ENCODE results near the gene METTL2A.
"Not testable (repeated sequence)": the region's sequence is repeated elsewhere in the genome, so short reads cannot be mapped to it uniquely, and the experiment has no call there.

Gene METTL2A

GRCh38 chr17:62445791-62446190 is 22.1 kb downstream of the METTL2A start:
- not testable (repeated sequence) for H2AFZ ChIP-seq (ENCODE audit: insufficient read depth, low read length, poor library complexity); H2BK120ac ChIP-seq (ENCODE audit: insufficient read depth, low read length, poor library complexity); H2BK12ac ChIP-seq (ENCODE audit: low read length); H3K9me3 ChIP-seq (ENCODE audit: insufficient read depth, low read depth, low read length); H3K9ac ChIP-seq (ENCODE audit: low read length); H3K4me1 ChIP-seq (ENCODE audit: control insufficient read depth in 1 of 2, insufficient read depth in 2 of 2, low read length in 2 of 2); H3K79me2 ChIP-seq (ENCODE audit: control insufficient read depth, insufficient read depth, low read length, poor library complexity); H3K27me3 ChIP-seq (ENCODE audit: insufficient read depth, low read length); H2BK5ac ChIP-seq (ENCODE audit: low read depth, low read length, poor library complexity); H3K18ac ChIP-seq (ENCODE audit: low read length); H3K4me2 ChIP-seq (ENCODE audit: low read length); H4K8ac ChIP-seq (ENCODE audit: low read depth, low read length); H3K23ac ChIP-seq (ENCODE audit: low read length); H4K12ac ChIP-seq (ENCODE audit: low read depth, low read length); H3K79me1 ChIP-seq (ENCODE audit: low read length); DNase-seq; H3K4me3 ChIP-seq (ENCODE audit: low read depth, low read length); H3K14ac ChIP-seq (ENCODE audit: low read length); H2AK5ac ChIP-seq (ENCODE audit: low read length); H3K4ac ChIP-seq (ENCODE audit: low read depth, low read length); H4K91ac ChIP-seq (ENCODE audit: low read depth, low read length); H3K27ac ChIP-seq (ENCODE audit: low read depth, low read length)
- peaks cover 17 to 23% of the 10 kb centered on the region in 2 experiments for H3K36me3 ChIP-seq (ENCODE audit: control insufficient read depth in 1 of 2, insufficient read depth in 2 of 2, low read length in 2 of 2)
- WGBS (ENCODE audit: extremely low coverage, insufficient coverage, insufficient read length), result no CpG with 5 or more reads among the region's 4 CpGs

GRCh38 chr17:62452195-62452594 is 28.5 kb downstream of the METTL2A start:
- H3K4me3 ChIP-seq (ENCODE audit: low read depth, low read length); H3K4ac ChIP-seq (ENCODE audit: low read depth, low read length); H4K12ac ChIP-seq (ENCODE audit: low read depth, low read length); H2AK5ac ChIP-seq (ENCODE audit: low read length); H3K14ac ChIP-seq (ENCODE audit: low read length); DNase-seq; H3K36me3 ChIP-seq (ENCODE audit: control insufficient read depth in 1 of 2, insufficient read depth in 2 of 2, low read length in 2 of 2); H3K9ac ChIP-seq (ENCODE audit: low read length); H3K79me2 ChIP-seq (ENCODE audit: control insufficient read depth, insufficient read depth, low read length, poor library complexity); H2BK12ac ChIP-seq (ENCODE audit: low read length); H4K91ac ChIP-seq (ENCODE audit: low read depth, low read length); H3K4me2 ChIP-seq (ENCODE audit: low read length); H3K23ac ChIP-seq (ENCODE audit: low read length); H3K9me3 ChIP-seq (ENCODE audit: insufficient read depth, low read depth, low read length); H3K79me1 ChIP-seq (ENCODE audit: low read length); H3K27me3 ChIP-seq (ENCODE audit: insufficient read depth, low read length); H2BK120ac ChIP-seq (ENCODE audit: insufficient read depth, low read length, poor library complexity); H3K27ac ChIP-seq (ENCODE audit: low read depth, low read length); H3K18ac ChIP-seq (ENCODE audit: low read length); H3K4me1 ChIP-seq (ENCODE audit: control insufficient read depth in 1 of 2, insufficient read depth in 2 of 2, low read length in 2 of 2); H4K8ac ChIP-seq (ENCODE audit: low read depth, low read length); H2BK5ac ChIP-seq (ENCODE audit: low read depth, low read length, poor library complexity); H2AFZ ChIP-seq (ENCODE audit: insufficient read depth, low read length, poor library complexity): not testable (repeated sequence)
- no CpG with 5 or more reads among the region's 4 CpGs for WGBS (ENCODE audit: extremely low coverage, insufficient coverage, insufficient read length)

GRCh38 chr17:62453041-62453440 is 29.3 kb downstream of the METTL2A start:
- H3K23ac ChIP-seq (ENCODE audit: low read length); H3K4ac ChIP-seq (ENCODE audit: low read depth, low read length); H3K79me2 ChIP-seq (ENCODE audit: control insufficient read depth, insufficient read depth, low read length, poor library complexity); H3K36me3 ChIP-seq (ENCODE audit: control insufficient read depth in 1 of 2, insufficient read depth in 2 of 2, low read length in 2 of 2); H3K18ac ChIP-seq (ENCODE audit: low read length); H2AK5ac ChIP-seq (ENCODE audit: low read length); H3K9ac ChIP-seq (ENCODE audit: low read length); H4K12ac ChIP-seq (ENCODE audit: low read depth, low read length); H4K91ac ChIP-seq (ENCODE audit: low read depth, low read length); H2BK12ac ChIP-seq (ENCODE audit: low read length); H2BK120ac ChIP-seq (ENCODE audit: insufficient read depth, low read length, poor library complexity); H3K14ac ChIP-seq (ENCODE audit: low read length); H3K27ac ChIP-seq (ENCODE audit: low read depth, low read length); H2BK5ac ChIP-seq (ENCODE audit: low read depth, low read length, poor library complexity); H3K4me2 ChIP-seq (ENCODE audit: low read length); H4K8ac ChIP-seq (ENCODE audit: low read depth, low read length); DNase-seq; H3K9me3 ChIP-seq (ENCODE audit: insufficient read depth, low read depth, low read length); H3K79me1 ChIP-seq (ENCODE audit: low read length); H3K27me3 ChIP-seq (ENCODE audit: insufficient read depth, low read length); H3K4me1 ChIP-seq (ENCODE audit: control insufficient read depth in 1 of 2, insufficient read depth in 2 of 2, low read length in 2 of 2); H3K4me3 ChIP-seq (ENCODE audit: low read depth, low read length); H2AFZ ChIP-seq (ENCODE audit: insufficient read depth, low read length, poor library complexity): not testable (repeated sequence)
- WGBS (ENCODE audit: extremely low coverage, insufficient coverage, insufficient read length), result no CpG with 5 or more reads among the region's 5 CpGs

- H3K27ac ChIP-seq (ENCODE audit: low read depth, low read length); H3K36me3 ChIP-seq (ENCODE audit: control insufficient read depth in 1 of 2, insufficient read depth in 2 of 2, low read length in 2 of 2); H4K91ac ChIP-seq (ENCODE audit: low read depth, low read length); H3K9ac ChIP-seq (ENCODE audit: low read length); H3K14ac ChIP-seq (ENCODE audit: low read length); H2BK12ac ChIP-seq (ENCODE audit: low read length); H4K8ac ChIP-seq (ENCODE audit: low read depth, low read length); DNase-seq; H4K12ac ChIP-seq (ENCODE audit: low read depth, low read length); H3K9me3 ChIP-seq (ENCODE audit: insufficient read depth, low read depth, low read length); H3K4me2 ChIP-seq (ENCODE audit: low read length); H3K4me3 ChIP-seq (ENCODE audit: low read depth, low read length); H2BK5ac ChIP-seq (ENCODE audit: low read depth, low read length, poor library complexity); H3K79me1 ChIP-seq (ENCODE audit: low read length); H3K18ac ChIP-seq (ENCODE audit: low read length); H3K23ac ChIP-seq (ENCODE audit: low read length); H3K79me2 ChIP-seq (ENCODE audit: control insufficient read depth, insufficient read depth, low read length, poor library complexity); H2AFZ ChIP-seq (ENCODE audit: insufficient read depth, low read length, poor library complexity); H2BK120ac ChIP-seq (ENCODE audit: insufficient read depth, low read length, poor library complexity); H2AK5ac ChIP-seq (ENCODE audit: low read length); H3K4ac ChIP-seq (ENCODE audit: low read depth, low read length); H3K27me3 ChIP-seq (ENCODE audit: insufficient read depth, low read length); H3K4me1 ChIP-seq (ENCODE audit: control insufficient read depth in 1 of 2, insufficient read depth in 2 of 2, low read length in 2 of 2): not testable (repeated sequence)
- WGBS (ENCODE audit: extremely low coverage, insufficient coverage, insufficient read length), result no CpG with 5 or more reads among the region's 4 CpGs
Observed at GRCh38 chr17:62453656-62454055, 30.0 kb downstream of the METTL2A start.
